Osteocyte (in vitro differentiated cells): ENCODE results near the gene PPP2R5E. TPM values are rescaled to one million over a fixed set of nuclear protein-coding genes. Genes with fewer than 3 reads are reported as not detected.
A peak's percentile ranks its signal among the peaks of the same experiment; 100 is the strongest.

Experiments used
- DNase-seq: peaks from one replicate; pipeline ENCODE4 v3.0.0; 2021; ENCODE audit warnings: mixed read lengths; ENCODE audit not compliant: unreplicated experiment; ENCODE audit errors: extremely low spot score
- H3K27ac Mint-ChIP-seq: one replicate; pipeline ENCODE4 v1.8.0; 2021; ENCODE audit warnings: mild to moderate bottlenecking, mixed read lengths; ENCODE audit not compliant: unreplicated experiment
- H3K27me3 Mint-ChIP-seq: one replicate; pipeline ENCODE4 v1.8.0; 2021; ENCODE audit warnings: mixed read lengths; ENCODE audit not compliant: unreplicated experiment
- H3K36me3 Mint-ChIP-seq: one replicate; pipeline ENCODE4 v1.8.0; 2021; ENCODE audit warnings: mixed read lengths; ENCODE audit not compliant: unreplicated experiment
- H3K4me1 Mint-ChIP-seq: one replicate; pipeline ENCODE4 v1.8.0; 2021; ENCODE audit warnings: mixed read lengths; ENCODE audit not compliant: unreplicated experiment
- H3K4me3 Mint-ChIP-seq: one replicate; pipeline ENCODE4 v1.8.0; 2021; ENCODE audit warnings: mild to moderate bottlenecking, moderate library complexity, mixed read lengths; ENCODE audit not compliant: unreplicated experiment
- H3K9me3 Mint-ChIP-seq: one replicate; pipeline ENCODE4 v1.8.0; 2021; ENCODE audit warnings: mixed read lengths; ENCODE audit not compliant: unreplicated experiment
- total RNA-seq: library from RNA; stranded (reverse); gene quantifications from 2 replicates; pipeline ENCODE4 v1.2.1, GENCODE V29; 2021
- TF ChIP-seq, protein P1 (sequence below): fragments of 200-600 bp; sonication (generic); IDR thresholded peaks from 2 replicates; pipeline ENCODE4 v1.5.0; 2021; ENCODE audit warnings: antibody characterized with exemption, mild to moderate bottlenecking, moderate library complexity

Gene PPP2R5E
- total RNA-seq, 1 donor from 2014 or later = 43.3 TPM

DNA sequence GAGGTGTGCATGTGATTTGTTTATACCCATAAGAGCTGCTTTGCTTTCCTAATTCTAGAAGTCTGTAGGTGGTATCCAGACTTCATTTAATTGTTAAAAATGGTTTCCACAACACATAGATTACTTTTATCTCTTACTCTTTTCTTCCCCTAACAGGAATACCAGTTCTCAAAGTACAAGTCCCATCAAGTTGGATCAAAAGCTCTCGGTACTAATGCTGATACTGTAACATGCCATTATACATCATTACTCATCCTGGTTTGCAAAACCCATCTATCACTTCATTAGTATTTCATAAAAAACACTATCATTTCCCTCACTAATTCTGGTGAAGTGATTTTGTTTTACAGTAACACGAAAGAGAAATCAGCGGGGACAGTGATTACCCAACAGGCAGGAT, 94.3 kb downstream of the PPP2R5E start:
- Mint-ChIP-seq H3K27me3 (no peaks in the 10 kb centered on the region), H3K4me1 (peaks cover 11% of the 10 kb centered on the region), H3K4me3 (no peak overlapping the region), H3K36me3 (peaks cover 16% of the 10 kb centered on the region), H3K27ac (no peak overlapping the region), H3K9me3 (no peaks in the 10 kb centered on the region)
- DNase-seq = no peak
- TF ChIP-seq, protein P1, sequence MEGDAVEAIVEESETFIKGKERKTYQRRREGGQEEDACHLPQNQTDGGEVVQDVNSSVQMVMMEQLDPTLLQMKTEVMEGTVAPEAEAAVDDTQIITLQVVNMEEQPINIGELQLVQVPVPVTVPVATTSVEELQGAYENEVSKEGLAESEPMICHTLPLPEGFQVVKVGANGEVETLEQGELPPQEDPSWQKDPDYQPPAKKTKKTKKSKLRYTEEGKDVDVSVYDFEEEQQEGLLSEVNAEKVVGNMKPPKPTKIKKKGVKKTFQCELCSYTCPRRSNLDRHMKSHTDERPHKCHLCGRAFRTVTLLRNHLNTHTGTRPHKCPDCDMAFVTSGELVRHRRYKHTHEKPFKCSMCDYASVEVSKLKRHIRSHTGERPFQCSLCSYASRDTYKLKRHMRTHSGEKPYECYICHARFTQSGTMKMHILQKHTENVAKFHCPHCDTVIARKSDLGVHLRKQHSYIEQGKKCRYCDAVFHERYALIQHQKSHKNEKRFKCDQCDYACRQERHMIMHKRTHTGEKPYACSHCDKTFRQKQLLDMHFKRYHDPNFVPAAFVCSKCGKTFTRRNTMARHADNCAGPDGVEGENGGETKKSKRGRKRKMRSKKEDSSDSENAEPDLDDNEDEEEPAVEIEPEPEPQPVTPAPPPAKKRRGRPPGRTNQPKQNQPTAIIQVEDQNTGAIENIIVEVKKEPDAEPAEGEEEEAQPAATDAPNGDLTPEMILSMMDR = no peak

DNA sequence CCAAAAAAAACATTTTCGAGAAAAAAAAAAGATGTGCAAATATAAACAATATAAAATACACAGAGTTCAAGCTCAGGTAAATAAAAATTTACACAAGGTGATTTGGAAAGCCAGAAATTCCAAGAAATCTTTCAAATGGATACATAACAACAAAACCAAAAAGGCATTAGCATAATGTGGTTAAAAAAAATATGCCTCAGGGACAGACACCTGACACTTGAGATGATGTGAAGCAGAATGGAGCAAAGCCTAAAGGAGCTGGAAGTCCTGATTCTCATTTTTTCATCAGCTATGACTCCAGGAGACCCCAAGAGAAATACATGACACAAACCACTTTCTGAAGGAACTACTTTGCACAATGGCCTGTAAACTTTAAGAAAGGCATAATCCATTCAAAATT, 98.6 kb downstream of the PPP2R5E start:
- Mint-ChIP-seq H3K4me3 (no peak overlapping the region), H3K27me3 (no peaks in the 10 kb centered on the region), H3K4me1 (peaks cover 19% of the 10 kb centered on the region), H3K9me3 (no peaks in the 10 kb centered on the region), H3K36me3 (peaks cover 3% of the 10 kb centered on the region), H3K27ac (no peak overlapping the region)
- TF ChIP-seq, protein P1 = no peak
- DNase-seq = no peak

DNA sequence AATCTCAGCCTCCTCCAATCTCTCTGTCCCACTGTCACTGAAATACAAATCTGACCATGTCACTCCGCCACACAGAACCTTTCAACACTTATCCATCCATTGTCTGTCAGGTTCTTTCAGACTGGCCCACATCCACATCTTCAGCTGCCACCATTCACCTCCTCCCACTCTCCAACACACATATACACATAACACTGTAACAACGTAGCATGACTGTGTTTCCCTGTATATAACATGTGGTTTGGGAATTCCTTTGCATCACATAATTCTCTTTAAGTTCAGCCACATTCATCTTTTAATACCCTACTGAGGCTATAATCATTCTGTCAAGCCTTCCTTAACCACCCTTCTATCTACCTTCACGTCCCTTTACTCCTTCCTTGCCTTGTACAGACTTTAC, 99.2 kb downstream of the PPP2R5E start:
- H3K4me3 Mint-ChIP-seq = no peak overlapping the region
- no peaks in the 10 kb centered on the region for H3K27me3 Mint-ChIP-seq
- H3K36me3 Mint-ChIP-seq = peaks cover 3% of the 10 kb centered on the region
- H3K27ac Mint-ChIP-seq = peak overlapping the region; percentile 1
- TF ChIP-seq, protein P1 = no peak
- H3K9me3 Mint-ChIP-seq = no peaks in the 10 kb centered on the region
- H3K4me1 Mint-ChIP-seq = peaks cover 19% of the 10 kb centered on the region
- no peak for DNase-seq

DNA sequence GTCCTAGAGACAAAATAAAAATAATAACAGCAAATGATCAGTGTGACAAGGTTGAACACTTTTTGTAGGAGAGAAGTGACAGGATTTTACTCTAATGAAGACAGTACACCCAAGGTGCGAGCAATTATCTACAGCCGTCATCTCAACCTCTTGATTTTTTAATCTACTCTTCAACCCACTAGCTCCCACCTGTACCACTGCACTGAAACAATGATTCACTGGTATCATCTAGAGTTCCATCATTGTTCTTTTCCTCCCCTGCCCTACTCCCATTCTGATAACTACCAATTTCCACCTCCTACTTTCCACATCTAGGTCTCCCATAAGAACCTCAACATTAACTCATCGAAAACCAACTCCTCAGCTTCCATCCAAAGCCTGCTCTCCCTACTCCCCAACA, 99.8 kb downstream of the PPP2R5E start:
- H3K27ac Mint-ChIP-seq = no peak overlapping the region
- H3K27me3 Mint-ChIP-seq = no peaks in the 10 kb centered on the region
- TF ChIP-seq, protein P1 = no peak
- H3K9me3 Mint-ChIP-seq = no peaks in the 10 kb centered on the region
- no peak overlapping the region for H3K4me3 Mint-ChIP-seq
- peaks cover 24% of the 10 kb centered on the region for H3K4me1 Mint-ChIP-seq
- DNase-seq = no peak
- peaks cover 3% of the 10 kb centered on the region for H3K36me3 Mint-ChIP-seq

DNA sequence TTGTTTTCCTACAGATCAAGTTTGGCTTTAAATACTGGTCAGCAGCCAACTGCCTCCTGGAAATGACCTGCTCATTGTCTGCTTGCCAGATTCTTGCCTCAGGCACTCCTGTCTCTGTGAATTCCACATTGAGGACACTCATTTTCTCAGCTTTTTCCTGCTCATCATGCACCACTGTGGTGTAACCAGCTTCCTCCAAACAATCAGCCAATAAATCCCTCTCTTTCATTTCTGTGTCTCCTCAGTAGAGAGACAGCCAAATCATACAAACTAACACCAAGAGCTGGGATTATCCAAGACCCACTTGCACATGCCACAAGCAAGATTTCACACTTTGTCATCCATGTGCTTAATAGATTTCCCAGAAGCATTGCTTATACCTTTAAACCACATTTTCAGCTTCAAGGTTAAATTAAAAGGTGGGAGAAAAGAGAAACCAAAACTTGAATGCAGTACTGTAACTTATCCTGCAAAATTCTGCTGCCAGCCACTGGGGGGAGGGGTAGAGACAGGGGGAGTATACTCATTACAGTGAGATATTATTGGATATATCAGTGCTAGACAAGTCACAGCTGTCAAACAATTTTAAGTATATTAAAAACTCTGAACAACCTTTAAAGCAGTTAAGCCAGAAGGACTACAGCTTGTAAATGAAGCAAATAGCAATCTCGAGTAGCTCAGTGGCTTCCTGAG, 105.0 kb downstream of the PPP2R5E start:
- TF ChIP-seq, protein P1 = peak; percentile 42
- H3K36me3 Mint-ChIP-seq = no peaks in the 10 kb centered on the region
- no peaks in the 10 kb centered on the region for H3K9me3 Mint-ChIP-seq
- DNase-seq = no peak
- H3K4me1 Mint-ChIP-seq = peaks cover 49% of the 10 kb centered on the region
- no peaks in the 10 kb centered on the region for H3K27me3 Mint-ChIP-seq
- H3K4me3 Mint-ChIP-seq = peak overlapping the region; percentile 61
- peak overlapping the region; percentile 84 for H3K27ac Mint-ChIP-seq
